HS-27A (cell line): ENCODE data around the gene HDLBP.

Experiments
- DNase-seq: peaks from one replicate; pipeline ENCODE4 v3.0.0-alpha.2; 2012; ENCODE audit warnings: low read depth, missing footprints

The HDLBP gene

DNA sequence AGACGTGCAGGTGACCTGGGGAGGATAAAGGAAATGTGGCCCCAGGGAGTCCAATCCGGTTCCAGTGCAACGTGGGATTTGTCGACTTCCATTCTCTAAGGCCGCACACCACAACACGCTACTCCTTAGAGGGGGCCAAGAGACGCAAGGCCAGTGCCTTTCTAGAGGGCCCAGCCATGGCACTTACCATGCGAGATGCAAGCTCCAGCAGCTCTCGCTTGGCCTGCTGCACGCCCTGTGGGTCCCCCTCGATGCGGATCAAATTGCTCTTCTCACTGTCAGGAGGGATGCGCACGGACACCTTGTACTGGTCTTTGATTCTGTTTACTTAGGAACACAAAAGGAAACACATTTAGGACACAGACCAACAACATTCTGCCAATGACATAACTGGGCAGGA is 65.8 kb downstream of the HDLBP start:
- no peak for DNase-seq

DNA sequence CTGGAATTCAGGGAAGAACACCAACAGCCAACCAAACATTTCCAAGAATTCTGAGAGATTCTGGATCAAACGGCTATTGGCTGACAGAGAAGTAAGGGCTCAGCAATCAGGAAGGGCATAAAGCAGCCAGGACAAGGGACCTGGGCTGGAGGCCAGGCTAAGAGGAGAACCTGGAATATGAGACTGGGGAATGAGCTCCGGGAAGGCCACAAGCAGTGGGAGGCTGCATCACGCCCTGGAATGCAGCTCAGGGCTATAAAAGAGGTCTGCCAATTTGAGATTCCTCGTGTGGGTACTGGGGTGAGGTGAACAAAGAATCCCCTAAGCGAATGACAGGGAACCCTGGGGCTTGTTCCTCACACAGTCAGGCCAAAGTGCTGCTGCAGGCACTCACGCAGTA is 66.6 kb downstream of the HDLBP start:
- DNase-seq = no peak

DNA sequence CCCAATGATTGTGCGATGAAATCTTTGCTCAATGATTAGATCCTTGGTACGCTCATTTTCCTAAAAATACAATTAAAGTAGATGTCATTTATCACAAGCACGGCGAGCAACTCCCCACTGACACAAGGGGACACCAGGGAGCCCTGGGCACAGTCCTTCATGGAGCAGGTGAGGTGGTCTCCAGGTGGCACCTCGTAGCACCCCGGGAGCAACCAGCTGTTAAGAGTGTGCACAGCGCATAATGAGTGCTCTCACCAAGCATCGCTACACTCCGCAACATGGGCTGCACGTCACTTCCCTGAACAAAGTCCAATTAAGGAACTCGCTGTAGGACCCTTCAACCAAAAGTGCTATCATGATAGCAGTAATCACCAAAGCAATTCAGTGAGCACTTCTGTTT is 67.2 kb downstream of the HDLBP start:
- no peak for DNase-seq

DNA sequence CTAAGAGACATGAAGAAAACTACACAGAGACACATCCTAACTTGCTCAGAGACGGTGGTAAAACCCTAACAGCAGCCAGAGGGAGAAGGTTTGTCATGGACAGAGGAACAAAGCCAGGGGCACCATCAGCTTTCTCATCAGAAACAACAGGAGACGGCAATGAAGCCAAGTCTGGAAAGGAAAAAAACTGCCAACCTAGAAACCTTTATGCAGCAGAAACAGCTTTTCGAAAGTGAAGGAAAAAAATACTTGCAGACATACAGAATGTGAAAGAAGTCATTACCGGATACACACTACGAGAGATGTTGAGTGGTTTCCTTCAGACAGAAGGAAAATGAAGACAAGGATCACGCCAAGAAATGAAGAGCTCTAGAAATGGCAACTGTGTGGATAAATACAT is 71.1 kb downstream of the HDLBP start:
- no peak for DNase-seq

DNA sequence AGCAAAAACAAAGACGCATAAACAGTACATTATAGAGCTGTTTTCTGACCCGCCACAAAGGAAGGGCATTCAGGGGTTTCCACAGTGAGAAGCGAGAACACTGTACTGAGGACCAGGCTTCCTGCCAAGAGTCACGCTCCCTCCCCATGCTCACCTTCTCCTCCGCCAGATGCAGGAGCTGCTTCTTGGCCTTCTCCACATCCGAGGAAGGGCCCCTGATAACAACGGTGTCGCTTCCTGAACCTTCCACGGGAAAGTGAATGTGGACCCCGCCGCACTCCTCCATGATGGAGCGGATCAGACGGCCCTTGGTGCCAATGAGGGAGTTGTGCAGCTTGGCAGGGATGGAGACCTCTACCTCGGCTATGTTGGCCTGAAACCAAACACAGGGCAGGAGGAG is 73.2 kb downstream of the HDLBP start:
- no peak for DNase-seq

DNA sequence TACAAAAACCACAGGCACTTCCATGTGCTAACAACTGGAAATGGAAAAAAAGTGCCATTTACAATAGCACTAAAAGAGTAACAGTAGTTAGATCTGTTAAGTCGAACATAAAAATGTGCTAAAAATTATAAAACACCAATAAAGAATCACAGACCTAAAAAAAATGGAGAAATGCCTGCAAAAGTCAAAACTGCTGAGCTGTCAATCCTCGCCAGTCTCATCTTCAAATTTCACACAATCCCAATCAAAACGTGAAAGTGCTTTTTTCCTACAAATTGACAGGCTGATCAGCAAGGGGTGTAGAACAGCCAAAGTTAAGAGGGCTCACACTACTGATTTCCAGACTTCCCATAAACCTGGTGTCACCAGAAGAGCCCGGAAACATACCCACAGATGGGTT is 73.8 kb downstream of the HDLBP start:
- DNase-seq = no peak

DNA sequence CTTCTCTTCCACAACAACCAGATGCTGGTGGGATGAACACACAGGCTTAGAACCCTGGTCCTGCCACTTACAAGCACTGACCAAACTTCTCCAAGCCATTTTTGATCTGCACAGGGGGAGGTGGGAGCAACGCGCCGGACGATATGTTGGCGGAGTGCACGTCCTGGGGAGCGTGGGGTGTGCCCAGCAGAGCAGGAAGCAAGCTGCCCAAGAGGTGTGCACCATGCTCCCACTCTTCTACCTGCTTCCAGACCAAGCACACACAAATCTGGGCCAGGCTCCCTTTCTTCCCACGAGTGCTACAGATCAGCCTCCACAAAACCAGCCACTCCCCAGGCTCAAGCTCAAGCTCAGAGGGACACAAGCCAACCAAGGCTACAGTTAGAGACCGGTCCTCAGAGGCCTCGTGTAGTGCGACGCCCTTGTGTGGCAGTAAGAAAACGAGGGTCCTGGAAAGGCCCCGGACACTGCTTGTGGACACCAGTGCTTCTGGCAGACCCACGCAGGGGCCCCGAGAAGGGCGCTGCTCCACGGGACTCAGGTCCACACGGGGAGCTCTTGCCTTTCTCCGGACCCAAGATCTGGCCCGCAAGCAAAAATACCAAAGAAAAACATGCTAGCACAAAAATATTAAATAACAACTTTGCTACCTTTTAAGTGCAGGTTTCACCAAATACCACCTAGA is 75.0 kb downstream of the HDLBP start:
- no peak for DNase-seq

DNA sequence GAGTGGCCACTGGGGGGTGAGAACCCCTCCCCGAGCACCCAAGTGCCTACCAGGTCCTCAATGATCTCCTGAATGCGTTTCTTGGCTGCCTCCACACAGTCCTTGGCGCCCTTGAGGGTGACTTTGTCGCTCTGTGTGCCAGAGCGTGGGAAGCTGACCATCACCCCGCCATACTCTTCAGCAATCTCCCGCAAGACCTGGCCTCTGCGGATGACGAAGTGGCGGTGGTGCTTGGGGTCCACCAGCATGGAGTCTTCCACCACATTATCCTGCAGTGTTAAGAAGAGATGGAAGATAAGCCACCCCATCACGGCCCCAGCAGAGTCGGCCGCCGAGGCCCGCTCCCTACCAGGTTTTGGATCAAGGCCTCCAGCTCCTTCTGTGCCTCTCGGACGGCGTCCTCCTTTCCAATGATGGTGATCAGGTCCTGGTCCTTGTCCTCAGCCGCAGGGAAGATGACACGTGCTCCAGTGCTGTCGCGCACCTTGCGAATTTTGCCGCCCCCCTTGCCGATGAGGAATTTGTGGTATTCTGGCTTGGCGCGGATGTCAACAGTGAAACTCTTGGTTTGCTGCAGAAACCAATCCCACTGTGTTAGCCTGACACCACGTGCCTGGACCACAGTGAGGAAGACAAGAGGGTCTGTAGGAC is 75.8 kb downstream of the HDLBP start:
- no peak for DNase-seq

DNA sequence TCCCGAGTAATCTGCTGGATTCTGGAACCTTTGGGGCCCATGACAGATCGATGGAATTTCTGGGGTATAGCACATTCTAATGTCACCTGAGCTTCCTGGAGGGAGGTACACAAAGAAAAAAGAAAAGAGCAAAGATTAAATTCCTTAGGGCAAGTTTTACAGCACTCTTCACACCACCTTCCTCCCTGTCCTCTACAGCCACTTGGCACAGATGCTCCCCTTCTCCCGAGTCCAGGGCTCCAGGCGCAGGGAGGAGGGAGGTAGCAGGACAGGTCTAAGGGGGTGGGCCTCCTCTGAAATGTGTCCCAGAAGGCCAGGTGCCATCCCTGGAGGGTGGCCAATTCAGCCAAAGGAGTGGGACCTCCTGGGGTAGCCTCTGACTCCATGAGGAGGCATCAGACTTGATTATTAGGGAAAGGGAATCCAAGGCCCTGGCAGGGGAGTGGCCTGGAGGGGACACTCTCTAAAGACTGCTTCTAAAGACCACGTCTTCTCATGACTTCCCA is 76.7 kb downstream of the HDLBP start:
- DNase-seq = no peak

DNA sequence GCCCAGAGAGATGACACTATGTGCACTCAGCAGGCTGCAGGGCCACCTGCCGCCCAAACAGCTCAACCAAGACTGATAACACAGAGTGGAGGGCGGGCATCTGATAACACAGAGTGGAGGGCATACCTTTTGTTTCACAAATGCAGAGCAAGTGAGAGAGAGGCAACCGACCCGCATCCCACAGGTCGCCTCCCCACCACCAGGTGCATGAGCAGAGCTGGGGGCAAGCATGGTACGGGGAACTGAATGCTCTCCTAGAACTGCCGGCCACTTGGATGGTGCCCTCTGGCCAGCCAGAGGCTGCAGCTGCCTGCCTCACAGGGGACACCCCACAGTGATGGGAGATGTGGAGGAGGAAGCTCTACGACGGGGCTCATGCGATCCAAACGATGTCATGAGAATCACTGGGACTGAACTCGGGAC is 77.5 kb downstream of the HDLBP start:
- no peak for DNase-seq

DNA sequence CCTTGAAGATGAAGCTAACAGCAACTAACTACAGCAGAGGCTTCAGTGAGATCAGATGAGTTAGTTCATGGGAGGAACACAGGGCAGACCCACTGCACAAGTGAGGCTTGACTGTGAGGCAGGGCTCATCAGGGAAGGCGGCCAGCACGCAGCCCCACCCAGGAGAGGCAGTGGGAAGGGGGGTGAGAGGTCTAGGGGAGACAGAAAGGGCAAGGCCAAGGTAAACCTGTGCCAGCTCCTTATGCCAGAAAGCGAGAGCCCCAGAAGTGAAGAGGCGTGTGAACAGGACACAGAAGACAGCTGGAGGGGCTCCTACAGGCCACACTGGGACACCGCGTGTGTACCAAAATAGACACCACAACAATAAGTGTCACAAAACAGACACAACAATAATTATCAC is 78.4 kb downstream of the HDLBP start:
- no peak for DNase-seq

DNA sequence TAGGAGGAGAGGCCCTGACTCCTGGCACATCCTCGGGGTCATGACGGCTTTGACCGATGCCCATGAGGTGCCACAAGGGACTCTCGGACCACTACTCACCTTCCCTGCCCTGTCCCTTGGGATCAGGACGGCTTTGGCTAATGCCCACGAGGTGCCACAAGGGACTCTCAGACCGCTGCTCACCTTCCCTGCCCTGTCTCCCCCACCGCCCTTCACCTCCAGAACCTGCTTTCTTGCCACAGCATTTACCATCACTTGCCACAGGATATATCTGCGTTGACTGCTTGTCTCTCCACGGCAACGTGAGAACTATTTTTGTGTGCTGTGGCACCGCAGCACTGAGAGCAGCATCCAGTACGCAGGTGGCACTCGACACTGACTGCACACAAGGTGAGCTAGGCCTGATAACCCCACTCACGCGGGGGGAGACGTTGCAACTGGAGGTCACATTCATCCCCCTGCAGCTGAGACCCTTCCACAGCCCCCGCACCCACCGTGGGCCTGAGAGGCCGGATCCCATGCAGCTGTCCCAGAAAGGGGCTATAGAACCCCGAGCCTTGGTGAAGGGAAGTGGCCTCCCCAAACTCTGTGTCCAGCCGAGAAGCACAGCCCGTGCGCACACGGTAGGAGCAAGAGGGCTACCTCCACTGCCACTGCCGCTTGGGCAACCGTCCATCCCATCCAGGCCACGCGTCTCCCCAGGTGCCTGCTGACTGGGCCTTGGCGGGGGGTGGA is 79.4 kb downstream of the HDLBP start:
- DNase-seq = no peak

DNA sequence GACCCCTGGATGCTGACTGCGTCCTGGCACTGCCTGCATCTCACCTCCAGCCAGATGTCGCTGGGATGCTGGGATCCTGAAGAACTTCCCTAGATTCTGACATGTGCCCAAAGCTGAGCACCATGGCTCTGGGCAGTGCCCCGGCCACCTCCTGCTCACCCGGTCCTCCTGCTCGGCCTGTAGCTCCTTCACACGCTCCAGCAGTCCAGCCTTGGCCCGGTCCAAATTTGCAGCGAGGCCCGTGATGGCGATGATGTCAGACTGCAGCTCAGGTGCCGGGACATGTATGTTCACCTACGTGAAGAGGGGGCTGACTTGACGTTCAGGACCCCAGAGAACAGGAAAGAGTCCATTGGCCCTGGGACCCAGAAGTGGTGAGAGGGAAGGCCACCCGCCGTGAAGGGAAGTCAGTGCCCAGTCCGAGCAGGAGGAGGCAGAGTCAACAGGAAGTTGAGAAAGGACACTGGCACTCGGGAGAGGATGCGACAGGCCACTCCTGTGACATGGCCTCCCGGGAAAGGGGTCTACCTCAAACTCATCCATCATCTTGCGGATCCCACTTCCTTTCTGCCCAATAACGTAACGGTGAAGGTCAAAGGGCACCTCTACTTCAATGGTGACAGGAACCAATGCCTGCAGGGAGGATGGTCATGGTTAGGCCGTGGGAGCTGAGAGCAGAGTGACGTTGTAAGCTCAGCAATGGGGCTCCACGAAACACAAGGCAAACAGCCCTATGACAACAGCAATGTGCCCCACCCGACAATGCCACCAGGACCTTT is 80.3 kb downstream of the HDLBP start:
- DNase-seq = no peak

DNA sequence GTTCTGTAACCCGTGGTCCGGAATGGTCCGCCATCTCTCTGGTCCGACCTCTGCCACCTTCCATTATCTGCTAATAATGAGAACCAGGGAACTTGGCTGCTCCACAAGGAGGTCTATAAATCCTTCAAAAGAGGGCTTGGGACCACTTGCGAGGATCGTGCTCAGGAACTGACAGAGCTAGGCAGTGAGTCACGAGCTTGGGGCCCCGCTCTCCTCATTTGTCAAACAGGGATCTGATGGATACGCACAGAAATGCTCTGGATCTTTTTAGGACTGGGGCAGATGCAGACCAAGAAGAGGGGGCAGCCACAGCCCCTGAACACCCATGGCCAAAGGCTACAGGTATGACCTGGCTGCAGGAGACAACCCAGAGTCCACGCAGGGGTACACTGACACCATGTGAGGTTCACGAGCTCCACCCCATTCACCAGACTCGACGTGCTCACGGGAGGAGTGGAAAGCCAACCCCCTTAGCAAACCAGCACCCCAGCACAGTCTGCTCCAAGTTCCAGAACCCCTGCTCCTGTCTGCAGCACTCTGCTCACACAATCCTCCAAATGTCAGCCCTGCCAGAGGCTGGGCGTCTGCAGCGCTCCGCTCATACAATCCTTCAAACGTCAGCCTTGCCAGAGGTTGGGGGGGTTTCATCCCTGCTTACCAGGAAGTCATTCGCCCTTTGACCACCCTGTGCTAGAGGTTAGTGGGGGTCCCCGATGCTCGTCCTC is 81.2 kb downstream of the HDLBP start:
- DNase-seq = no peak

DNA sequence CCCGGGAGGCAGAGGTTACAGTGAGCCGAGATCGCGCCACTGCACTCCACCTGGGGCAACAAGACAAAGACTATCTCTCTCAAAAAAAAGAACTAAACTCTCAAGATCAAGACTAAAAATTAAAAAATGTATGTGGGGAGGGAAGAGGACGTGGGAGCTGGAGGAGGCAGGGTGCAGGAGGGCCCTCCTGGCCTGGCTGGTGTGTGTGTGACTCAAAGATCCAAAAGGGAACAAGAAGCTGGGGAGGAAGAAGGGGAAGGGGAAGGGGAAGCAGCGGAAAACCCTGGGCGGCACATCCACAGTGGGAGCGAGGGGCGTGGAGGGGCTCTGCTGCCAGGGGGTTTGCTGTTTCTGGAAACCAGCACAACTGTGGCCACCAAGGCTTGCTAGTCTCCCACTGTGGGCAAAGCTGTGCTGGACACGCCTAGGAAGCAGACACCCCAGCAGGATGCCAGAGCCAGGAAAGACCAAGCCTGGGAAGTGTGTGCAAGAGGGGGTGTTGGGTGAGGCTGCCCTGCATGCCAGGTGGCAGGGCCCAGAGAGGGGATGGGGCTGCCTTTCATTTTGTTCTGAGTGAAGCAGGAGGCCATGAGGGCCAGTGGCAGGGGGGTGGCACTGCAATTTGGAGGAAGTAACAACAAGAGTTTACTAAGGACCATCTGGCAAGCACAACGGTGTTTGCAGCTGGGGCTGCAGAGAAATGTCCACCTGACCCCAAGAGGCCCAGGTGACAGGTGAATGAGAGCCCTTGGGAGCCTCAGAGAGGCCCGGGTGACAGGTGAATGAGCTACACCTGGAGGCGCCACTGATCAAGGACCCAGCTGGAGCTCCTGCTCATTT is 82.5 kb downstream of the HDLBP start:
- DNase-seq = no peak

DNA sequence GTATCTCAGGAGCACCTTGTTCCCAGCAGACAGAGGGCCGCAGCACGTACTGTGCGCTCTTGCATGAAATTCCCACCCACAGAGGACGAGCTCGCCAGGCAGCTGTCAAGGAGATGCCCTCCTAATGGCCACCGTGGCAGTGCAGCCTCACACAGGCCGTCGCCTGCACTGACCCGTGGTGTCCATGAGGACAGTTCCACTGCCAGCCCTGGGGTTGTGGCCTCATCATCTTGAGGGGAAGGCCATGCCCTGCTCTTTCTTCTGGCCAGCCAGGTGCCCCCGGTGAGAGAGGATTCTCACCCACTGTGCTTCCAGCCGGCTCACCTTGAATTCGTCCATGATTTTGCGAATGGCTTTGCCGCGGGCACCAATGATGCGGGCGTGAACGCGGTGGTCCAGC is 85.0 kb downstream of the HDLBP start:
- no peak for DNase-seq

DNA sequence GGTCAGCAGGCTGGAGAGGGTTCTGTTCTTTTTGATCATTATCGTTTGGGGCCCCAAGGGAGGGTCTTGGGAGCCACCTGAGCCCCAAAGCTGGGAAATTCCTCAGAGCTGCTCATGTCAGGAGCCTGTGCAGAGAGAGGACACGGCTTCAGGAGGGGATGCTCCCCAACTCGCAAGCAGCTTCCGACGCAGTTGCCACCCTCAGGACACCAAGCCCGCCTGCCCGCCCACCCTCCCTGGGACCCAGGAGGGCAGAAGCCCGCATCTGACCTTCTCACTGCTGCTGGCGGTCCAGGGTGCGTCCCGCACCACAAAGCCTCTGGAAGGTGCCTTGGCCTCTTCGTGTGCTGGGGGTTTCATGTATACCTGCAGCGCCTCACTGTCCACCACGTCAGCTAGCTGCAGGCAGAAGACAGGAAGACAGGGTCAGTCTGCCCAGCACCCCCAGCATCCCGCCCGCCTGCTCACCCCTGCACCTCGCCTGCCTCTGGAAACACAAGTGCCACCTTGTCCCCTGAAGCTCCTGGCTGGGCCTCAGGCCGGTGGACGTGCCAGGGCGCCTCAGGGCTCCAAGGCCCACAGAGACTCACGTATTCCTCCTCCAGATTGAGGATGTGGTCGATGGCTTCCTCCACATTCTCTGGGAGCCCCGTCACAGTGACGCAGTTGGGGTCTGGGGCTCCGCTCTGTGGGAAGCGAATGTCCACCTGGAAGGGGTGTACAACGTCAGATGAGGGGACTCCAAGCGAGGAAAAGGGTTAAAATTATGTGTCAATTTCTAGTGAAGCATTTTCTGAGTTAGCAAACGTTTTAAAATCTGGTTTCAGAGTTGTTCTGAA is 85.7 kb downstream of the HDLBP start:
- no peak for DNase-seq

DNA sequence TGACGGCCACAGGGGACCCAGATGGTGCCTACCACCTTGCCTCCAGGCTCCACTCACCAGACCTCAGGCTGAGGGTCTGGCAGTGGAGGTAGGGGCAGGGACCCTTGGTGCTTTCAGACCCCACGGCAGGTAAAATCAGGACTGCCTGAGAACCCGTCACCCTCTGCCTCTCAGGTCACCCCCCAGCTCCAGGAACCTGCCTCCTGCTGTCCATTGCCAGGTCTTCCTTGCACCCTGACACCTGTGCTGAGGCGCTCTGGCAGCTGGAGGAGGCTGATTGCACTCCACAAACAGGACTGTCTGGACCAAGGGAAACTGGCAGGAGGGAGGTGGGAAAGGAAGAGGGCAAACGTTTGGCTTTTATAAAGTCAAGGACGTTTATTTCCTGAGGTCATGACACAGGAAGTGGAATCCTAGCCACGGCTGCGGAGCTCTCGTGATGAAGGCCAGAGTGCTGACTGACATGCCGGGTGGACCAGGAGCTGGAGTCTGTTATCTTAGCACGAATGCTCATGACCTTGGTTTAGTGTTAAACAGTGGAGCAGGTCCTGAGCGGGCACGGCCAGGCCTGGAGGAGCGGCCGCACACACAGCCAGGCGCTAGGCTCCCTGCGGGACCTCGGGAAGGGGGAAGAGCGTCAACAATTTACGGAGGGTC is 86.5 kb downstream of the HDLBP start:
- DNase-seq = no peak
